ENCODE data around the gene NHS.
A peak's percentile ranks its signal among the peaks of the same experiment; 100 is the strongest.

Gene NHS

GRCh38 chrX:17654116-17654515, 279.1 kb downstream of the NHS start:
- no peak overlapping the region for H3K27ac ChIP-seq
- H3K27me3 ChIP-seq, result no peaks in the 10 kb centered on the region
- intact Hi-C loops (cut with DNase I; ENCODE audit: low total_unique reads), result no loop called here
- no peak overlapping the region for H3K4me3 ChIP-seq
- peaks cover 0 to 26% (median 6%) of the 10 kb centered on the region in 4 donors for H3K4me1 ChIP-seq
- no peak for TF ChIP-seq CTCF (IDR thresholded peaks at IDR 0.05)
- no peaks in the 10 kb centered on the region for H3K9me3 ChIP-seq
- H3K36me3 ChIP-seq, result no peaks in the 10 kb centered on the region
- no peak for DNase-seq

GRCh38 chrX:17655211-17656034, 280.4 kb downstream of the NHS start:
- H3K9me3 ChIP-seq, result no peaks in the 10 kb centered on the region
- H3K27ac ChIP-seq, result no peak overlapping the region
- no peaks in the 10 kb centered on the region for H3K27me3 ChIP-seq
- intact Hi-C loops (cut with DNase I; ENCODE audit: low total_unique reads), result no loop called here
- H3K36me3 ChIP-seq, result no peaks in the 10 kb centered on the region
- peaks cover 0 to 26% (median 6%) of the 10 kb centered on the region in 4 donors for H3K4me1 ChIP-seq
- no peak for TF ChIP-seq CTCF (IDR thresholded peaks at IDR 0.05)
- peak overlapping the region; percentile 43 to 53 for H3K4me3 ChIP-seq
- no peak for DNase-seq

GRCh38 chrX:17656035-17656418, 281.0 kb downstream of the NHS start:
- no peak for TF ChIP-seq CTCF (IDR thresholded peaks at IDR 0.05)
- H3K4me3 ChIP-seq, result peak overlapping the region; percentile 43 to 53
- H3K9me3 ChIP-seq, result no peaks in the 10 kb centered on the region
- H3K36me3 ChIP-seq, result no peaks in the 10 kb centered on the region
- H3K27me3 ChIP-seq, result no peaks in the 10 kb centered on the region
- DNase-seq, result no peak
- peaks cover 0 to 26% (median 6%) of the 10 kb centered on the region in 4 donors for H3K4me1 ChIP-seq
- peak overlapping the region in 1 of 2 donors; percentile 33 for H3K27ac ChIP-seq
- intact Hi-C loops (cut with DNase I; ENCODE audit: low total_unique reads), result no loop called here

- TF ChIP-seq CTCF (IDR thresholded peaks at IDR 0.05), result no peak
- no peaks in the 10 kb centered on the region for H3K36me3 ChIP-seq
- peaks cover 0 to 26% (median 6%) of the 10 kb centered on the region in 4 donors for H3K4me1 ChIP-seq
- H3K27ac ChIP-seq, result peak overlapping the region in 1 of 2 donors; percentile 33
- intact Hi-C loops (cut with DNase I; ENCODE audit: low total_unique reads), result no loop called here
- H3K4me3 ChIP-seq, result peak overlapping the region; percentile 43 to 53
- no peak for DNase-seq
- no peaks in the 10 kb centered on the region for H3K27me3 ChIP-seq
- H3K9me3 ChIP-seq, result no peaks in the 10 kb centered on the region
These were observed 281.6 kb downstream of the NHS start for GRCh38 chrX:17656556-17656955.

- H3K4me3 ChIP-seq, result no peak overlapping the region
- H3K27ac ChIP-seq, result no peak overlapping the region
- H3K9me3 ChIP-seq, result no peaks in the 10 kb centered on the region
- intact Hi-C loops (cut with DNase I; ENCODE audit: low total_unique reads), result no loop called here
- TF ChIP-seq CTCF (IDR thresholded peaks at IDR 0.05), result no peak
- no peaks in the 10 kb centered on the region for H3K36me3 ChIP-seq
- no peak for DNase-seq
- peaks cover 0 to 6% (median 0%) of the 10 kb centered on the region in 4 donors for H3K4me1 ChIP-seq
- H3K27me3 ChIP-seq, result no peaks in the 10 kb centered on the region
These were observed 287.4 kb downstream of the NHS start for GRCh38 chrX:17662391-17662790.
